HepG2 (cell line): Measurements from ENCODE around the gene LRRC63. TPM values are rescaled to one million over a fixed set of nuclear protein-coding genes. Genes with fewer than 3 reads are reported as not detected.

Experiments used
- ATAC-seq: fragments of 200-7000 bp; cut with Tn5 transposase; 3 replicates; pipeline ENCODE4 v1.9.1; 2020; ENCODE audit warnings: mild to moderate bottlenecking, moderate library complexity
- BruUV-seq: library from RNA; stranded (reverse); fragments of 400-500 nt; replicated peaks from 2 replicates; lab custom pipeline; 2021; lab: Mats Ljungman, UMichigan
- CTCF ChIA-PET: fragments of 300-600 bp; formaldehyde crosslinking; extraction: SDS; loops from one replicate; lab custom pipeline; 2021; ENCODE audit warnings: low total read pairs, inconsistent platforms, low intra/inter-chr PET ratio; lab: Yijun Ruan, JAX
- POLR2A ChIA-PET: fragments of 350-600 bp; sonication (Branson Sonifier 250); formaldehyde crosslinking; loops from one replicate; lab custom pipeline; 2020; ENCODE audit warnings: antibody characterized with exemption, inconsistent platforms; lab: Yijun Ruan, JAX
- DNase-seq: peaks from one replicate; pipeline ENCODE4 v3.0.0-alpha.2; 2015; ENCODE audit warnings: low spot score
- FAIRE-seq: peaks from 3 replicates; lab custom pipeline; 2011; peaks lifted over from hg19 to GRCh38; lab: Jason Lieb, UNC
- H2AFZ ChIP-seq: one replicate; pipeline ENCODE4 v1.6.1; 2011; ENCODE audit warnings: low read length, inconsistent platforms
- H3K27ac ChIP-seq: fragments of 300-600 bp; 3 replicates; pipeline ENCODE4 v1.8.0; 2011; ENCODE audit warnings: mixed run types, mild to moderate bottlenecking, mixed read lengths, low read length, inconsistent platforms; ENCODE audit not compliant: insufficient read depth; ENCODE audit errors: extremely low read length
- H3K27me3 ChIP-seq, 2 experiments: fragments of 200-600 bp in 1 of 2; 2 replicates in 1 of 2; 3 replicates in 1 of 2; pipeline versions ENCODE4 v1.6.0 to v1.8.0; 2011; ENCODE audit warnings: low read length in 2 of 2, mild to moderate bottlenecking in 2 of 2, moderate library complexity in 2 of 2, inconsistent platforms in 1 of 2; ENCODE audit not compliant: insufficient read depth in 2 of 2, control insufficient read depth in 1 of 2
- H3K36me3 ChIP-seq, 2 experiments: fragments of 200-600 bp in 1 of 2; replicated peaks in 1 of 2; 2 replicates in 1 of 2; 3 replicates in 1 of 2; pipeline versions ENCODE4 v1.5.1 to v1.8.0; 2011; ENCODE audit warnings: low read length in 2 of 2, inconsistent platforms in 1 of 2; ENCODE audit not compliant: insufficient read depth in 2 of 2, control insufficient read depth in 1 of 2
- H3K4me1 ChIP-seq: 2 replicates; pipeline ENCODE4 v1.5.1; 2012; ENCODE audit warnings: low read length, inconsistent platforms; ENCODE audit not compliant: insufficient read depth
- H3K4me2 ChIP-seq: 2 replicates; pipeline ENCODE4 v1.6.0; 2011; ENCODE audit warnings: low read depth, low read length, inconsistent platforms
- H3K4me3 ChIP-seq, 3 experiments: fragments of 200-600 bp in 1 of 3; sonication (generic), shearing (Covaris generic) in 1 of 3; replicated peaks in 1 of 3; 2 replicates each; pipeline ENCODE4 v1.5.1; 2011 to 2016; ENCODE audit warnings: low read length in 3 of 3, inconsistent platforms in 2 of 3, low read depth in 2 of 3, mild to moderate bottlenecking in 2 of 3, control low read depth in 1 of 3, mixed read lengths in 1 of 3; ENCODE audit not compliant: insufficient read depth in 1 of 3
- H3K79me2 ChIP-seq: one replicate; pipeline ENCODE4 v1.6.1; 2011; ENCODE audit warnings: low read length, inconsistent platforms; ENCODE audit not compliant: insufficient read depth
- H3K9ac ChIP-seq: 2 replicates; pipeline ENCODE4 v1.6.0; 2011; ENCODE audit warnings: mild to moderate bottlenecking, low read depth, low read length, inconsistent platforms; ENCODE audit not compliant: insufficient read depth
- H3K9me3 ChIP-seq: 2 replicates; pipeline ENCODE4 v1.5.1; 2012; ENCODE audit warnings: mild to moderate bottlenecking, low read length
- H4K20me1 ChIP-seq: 2 replicates; pipeline ENCODE4 v1.6.0; 2011; ENCODE audit warnings: inconsistent platforms, mild to moderate bottlenecking, low read length, moderate library complexity; ENCODE audit not compliant: insufficient read depth
- HOXA5 ChIP-seq: sonication (generic); formaldehyde crosslinking; IDR thresholded peaks from 2 replicates; pipeline ENCODE4 v1.4.0; 2020; ENCODE audit warnings: missing genetic modification reagents
- NAIF1 ChIP-seq: sonication (generic); formaldehyde crosslinking; IDR thresholded peaks from 2 replicates; pipeline ENCODE4 v1.5.0; 2020; ENCODE audit warnings: mild to moderate bottlenecking, missing genetic modification reagents, borderline replicate concordance
- ZNF253 ChIP-seq: sonication (generic); formaldehyde crosslinking; IDR thresholded peaks from 2 replicates; pipeline ENCODE4 v1.8.0; 2022; ENCODE audit warnings: mild to moderate bottlenecking, missing genetic modification reagents, borderline replicate concordance
- ZNF75D ChIP-seq: sonication (generic); formaldehyde crosslinking; IDR thresholded peaks from 2 replicates; pipeline ENCODE4 v1.8.1; 2023; ENCODE audit warnings: missing genetic modification reagents, mild to moderate bottlenecking, borderline replicate concordance
- WGBS: methylation state at CpG from one replicate; pipeline ENCODE4 v1.1.6; 2017; ENCODE audit warnings: low lambda C conversion rate; 5-methylcytosine and 5-hydroxymethylcytosine counted together
- in situ Hi-C: cut with HindIII; loops from 2 replicates; pipeline ENCODE4 v1.10.0; 2017; ENCODE audit warnings: low pct_unique_long_range_greater_than_20kb; ENCODE audit not compliant: extremely low pct_ligation_motif_present
- intact Hi-C: fragments of 100-400 bp; cut with micrococcal nuclease; formaldehyde crosslinking; loops from one replicate; pipeline ENCODE4 v1.10.0; 2022; ENCODE audit not compliant: unreplicated experiment
- polyA plus RNA-seq, 8 experiments: library from polyadenylated mRNA; depleted of rRNA in 3 of 8; stranded (reverse) in 7 of 8; unstranded in 1 of 8; fragments of >200 nt; fragmentation: Illumina TruSeq in 4 of 8; extraction: Trizol in 4 of 8; gene quantifications; 2 replicates each; pipeline versions ENCODE4 v1.2.1 to v1.2.3, GENCODE V29; 2011 to 2016; ENCODE audit warnings: low read depth in 4 of 8, missing spikeins in 1 of 8, mixed read lengths in 1 of 8; ENCODE audit not compliant: insufficient read depth in 1 of 8
- total RNA-seq, 5 experiments: library from RNA; depleted of rRNA; stranded (reverse); fragments of >200 nt; fragmentation: Illumina TruSeq; extraction: Trizol; gene quantifications; 2 replicates each; pipeline ENCODE4 v1.2.3, GENCODE V29; 2016; ENCODE audit warnings: low read depth in 1 of 5
- TF ChIP-seq, protein P1 (sequence below): sonication (generic); formaldehyde crosslinking; IDR thresholded peaks from 2 replicates; pipeline ENCODE4 v1.4.0; 2020; ENCODE audit warnings: missing genetic modification reagents

LRRC63 gene
- total and polyA plus RNA-seq, 2 of the 13 experiments (the other 11 are each of a cell fraction or from before 2014, with no cell fraction given), result not detected

DNA sequence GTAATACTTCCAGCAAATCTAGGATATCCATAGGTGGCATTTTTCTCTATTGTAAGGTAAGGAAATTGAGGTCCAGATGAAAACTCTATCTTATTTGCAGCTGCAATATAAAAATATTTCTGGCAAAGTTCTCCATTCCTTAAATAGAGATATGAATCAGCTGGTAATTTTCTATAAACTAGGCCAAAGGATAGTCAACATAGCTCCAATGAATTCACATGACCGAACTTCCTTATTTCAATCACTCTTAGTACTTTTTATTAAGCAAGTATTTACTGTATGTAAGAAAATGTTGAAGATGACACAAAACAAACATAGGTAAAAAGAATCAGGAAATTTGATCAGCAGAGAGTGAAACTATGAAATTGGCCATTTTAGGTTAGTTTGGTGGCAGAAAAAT, 16.7 kb upstream of the LRRC63 start:
- Histone ChIP-seq H4K20me1 (no peaks in the 10 kb centered on the region), H3K79me2 (no peaks in the 10 kb centered on the region), H3K4me2 (no peak overlapping the region), H3K9me3 (no peaks in the 10 kb centered on the region), H3K4me1 (no peaks in the 10 kb centered on the region), H3K36me3 (no peaks in the 10 kb centered on the region), H3K9ac (no peak overlapping the region), H3K4me3 (no peak overlapping the region), H3K27me3 (no peaks in the 10 kb centered on the region), H3K27ac (no peak overlapping the region), H2AFZ (no peak overlapping the region)
- no TSS peak for BruUV-seq
- TF ChIP-seq ZNF75D (CRISPR knock-in tag) (no peak), ZNF253 (CRISPR knock-in tag) (no peak), NAIF1 (CRISPR knock-in tag) (no peak), HOXA5 (CRISPR knock-in tag) (no peak)
- TF ChIP-seq, protein P1, sequence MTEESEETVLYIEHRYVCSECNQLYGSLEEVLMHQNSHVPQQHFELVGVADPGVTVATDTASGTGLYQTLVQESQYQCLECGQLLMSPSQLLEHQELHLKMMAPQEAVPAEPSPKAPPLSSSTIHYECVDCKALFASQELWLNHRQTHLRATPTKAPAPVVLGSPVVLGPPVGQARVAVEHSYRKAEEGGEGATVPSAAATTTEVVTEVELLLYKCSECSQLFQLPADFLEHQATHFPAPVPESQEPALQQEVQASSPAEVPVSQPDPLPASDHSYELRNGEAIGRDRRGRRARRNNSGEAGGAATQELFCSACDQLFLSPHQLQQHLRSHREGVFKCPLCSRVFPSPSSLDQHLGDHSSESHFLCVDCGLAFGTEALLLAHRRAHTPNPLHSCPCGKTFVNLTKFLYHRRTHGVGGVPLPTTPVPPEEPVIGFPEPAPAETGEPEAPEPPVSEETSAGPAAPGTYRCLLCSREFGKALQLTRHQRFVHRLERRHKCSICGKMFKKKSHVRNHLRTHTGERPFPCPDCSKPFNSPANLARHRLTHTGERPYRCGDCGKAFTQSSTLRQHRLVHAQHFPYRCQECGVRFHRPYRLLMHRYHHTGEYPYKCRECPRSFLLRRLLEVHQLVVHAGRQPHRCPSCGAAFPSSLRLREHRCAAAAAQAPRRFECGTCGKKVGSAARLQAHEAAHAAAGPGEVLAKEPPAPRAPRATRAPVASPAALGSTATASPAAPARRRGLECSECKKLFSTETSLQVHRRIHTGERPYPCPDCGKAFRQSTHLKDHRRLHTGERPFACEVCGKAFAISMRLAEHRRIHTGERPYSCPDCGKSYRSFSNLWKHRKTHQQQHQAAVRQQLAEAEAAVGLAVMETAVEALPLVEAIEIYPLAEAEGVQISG, result no peak
- FAIRE-seq, result no peak
- ATAC-seq, result no peak
- POLR2A ChIA-PET, result no interaction called here
- DNase-seq, result no peak
- in situ Hi-C loops (no loop called here), intact Hi-C loops (loop anchor here (5.0 kb wide), 1 partner anchor 567 kb away; no protein-coding TSS in a partner anchor)
- 65% methylated on average over 1 of the region's 1 CpG for WGBS
- CTCF ChIA-PET, result no interaction called here
